Vagina (tissue), 2 donors: Measurements from ENCODE around the gene ROBO4. TPM values are rescaled to one million over a fixed set of nuclear protein-coding genes. Genes with fewer than 3 reads are reported as not detected.

Experiments
- DNase-seq, 2 donors: peaks; one replicate each; pipeline ENCODE4 v3.0.0-alpha.2; 2017; ENCODE audit errors: extremely low spot score in 2 of 2
- H3K27ac ChIP-seq: fragments of 200-600 bp; sonication (generic); one replicate; pipeline ENCODE4 v1.5.1; 2019
- H3K27me3 ChIP-seq: fragments of 200-600 bp; sonication (generic); one replicate; pipeline ENCODE4 v1.5.1; 2019
- H3K36me3 ChIP-seq, 2 donors: fragments of 200-600 bp; sonication (generic); one replicate each; pipeline ENCODE4 v1.5.1; 2017 to 2019
- H3K4me1 ChIP-seq: fragments of 200-600 bp; sonication (generic); one replicate; pipeline ENCODE4 v1.5.1; 2019
- H3K4me3 ChIP-seq, 2 donors: fragments of 200-600 bp; sonication (generic); 1 replicate in 1 of 2; 2 replicates in 1 of 2; pipeline ENCODE4 v1.5.1; 2016 to 2019
- H3K9me3 ChIP-seq: fragments of 200-600 bp; sonication (generic); one replicate; pipeline ENCODE4 v1.5.1; 2019
- POLR2A ChIP-seq, 2 donors: fragments of 450-650 bp; IDR thresholded peaks; one replicate each; pipeline ENCODE4 v1.6.1; 2017; ENCODE audit warnings: antibody characterized with exemption in 2 of 2, mild to moderate bottlenecking in 2 of 2, moderate library complexity in 2 of 2
- POLR2AphosphoS5 ChIP-seq, 2 donors: sonication (generic); formaldehyde crosslinking; IDR thresholded peaks; one replicate each; pipeline ENCODE4 v1.9.0; 2017; ENCODE audit warnings: antibody characterized with exemption in 2 of 2, mild to moderate bottlenecking in 2 of 2, low read depth in 1 of 2; ENCODE audit not compliant: insufficient read depth in 1 of 2
- intact Hi-C: fragments of 100-400 bp; cut with DNase I; formaldehyde crosslinking; loops from one replicate; pipeline ENCODE4 v1.15.1; 2023
- total RNA-seq: library from RNA; depleted of rRNA; stranded (reverse); fragments of >200 nt; gene quantifications from one replicate; pipeline ENCODE4 v1.2.3, GENCODE V29; 2016
- TF ChIP-seq, protein P1 (sequence below), 3 experiments: fragments of 450-650 bp in 2 of 3; fragments of 200-600 bp in 1 of 3; sonication (generic) in 1 of 3; IDR thresholded peaks; one replicate each; pipeline ENCODE4 v1.5.1; 2017 to 2019; ENCODE audit warnings: antibody characterized with exemption in 3 of 3, mild to moderate bottlenecking in 2 of 3, moderate library complexity in 2 of 3

Gene ROBO4
- total RNA-seq = 39.8 TPM

DNA sequence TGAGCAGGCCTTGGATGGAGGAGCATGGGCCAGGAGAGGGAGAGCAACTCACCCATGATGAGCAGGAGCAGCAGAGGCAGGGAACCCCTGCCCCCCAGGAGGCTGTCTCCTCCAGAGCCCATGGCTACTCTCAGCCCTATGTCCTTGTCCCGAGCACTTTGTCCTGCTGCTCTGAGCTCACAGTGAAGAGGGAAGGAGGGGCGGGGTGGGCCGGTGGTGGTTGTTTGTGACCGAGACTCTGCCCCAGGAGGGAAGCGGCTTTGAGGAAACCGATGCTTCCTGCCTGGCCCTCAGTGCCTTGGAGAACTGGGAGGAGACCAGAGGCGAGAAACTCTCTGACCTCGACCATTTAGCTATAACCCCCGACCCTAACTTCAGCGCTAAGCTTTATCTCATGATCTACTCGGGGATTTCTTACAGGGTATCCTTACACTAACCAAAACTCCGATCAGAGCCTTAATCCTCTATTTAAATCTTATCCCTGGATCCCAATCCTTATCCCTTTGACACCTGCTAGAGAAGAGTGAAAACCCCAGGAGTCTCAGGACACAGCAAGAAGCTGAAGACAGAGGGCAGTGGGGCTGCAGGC, at the start of gene ROBO4:
Gene ROBO4, minus strand, starts transcription at position 192 of the 589 bp plus-strand sequence. Its CDS starts 70 bp downstream, at position 122.
- Histone ChIP-seq H3K27me3 (no peaks in the 10 kb centered on the region), H3K36me3 (no peaks in the 10 kb centered on the region), H3K27ac (peak within 1 kb of the TSS; percentile 60), H3K4me1 (peaks cover 9% of the 10 kb centered on the region), H3K4me3 (peak within 1 kb of the TSS; percentile 12 to 30), H3K9me3 (no peaks in the 10 kb centered on the region)
- peak; percentile 81 to 85 for DNase-seq
- TF ChIP-seq, protein P1, sequence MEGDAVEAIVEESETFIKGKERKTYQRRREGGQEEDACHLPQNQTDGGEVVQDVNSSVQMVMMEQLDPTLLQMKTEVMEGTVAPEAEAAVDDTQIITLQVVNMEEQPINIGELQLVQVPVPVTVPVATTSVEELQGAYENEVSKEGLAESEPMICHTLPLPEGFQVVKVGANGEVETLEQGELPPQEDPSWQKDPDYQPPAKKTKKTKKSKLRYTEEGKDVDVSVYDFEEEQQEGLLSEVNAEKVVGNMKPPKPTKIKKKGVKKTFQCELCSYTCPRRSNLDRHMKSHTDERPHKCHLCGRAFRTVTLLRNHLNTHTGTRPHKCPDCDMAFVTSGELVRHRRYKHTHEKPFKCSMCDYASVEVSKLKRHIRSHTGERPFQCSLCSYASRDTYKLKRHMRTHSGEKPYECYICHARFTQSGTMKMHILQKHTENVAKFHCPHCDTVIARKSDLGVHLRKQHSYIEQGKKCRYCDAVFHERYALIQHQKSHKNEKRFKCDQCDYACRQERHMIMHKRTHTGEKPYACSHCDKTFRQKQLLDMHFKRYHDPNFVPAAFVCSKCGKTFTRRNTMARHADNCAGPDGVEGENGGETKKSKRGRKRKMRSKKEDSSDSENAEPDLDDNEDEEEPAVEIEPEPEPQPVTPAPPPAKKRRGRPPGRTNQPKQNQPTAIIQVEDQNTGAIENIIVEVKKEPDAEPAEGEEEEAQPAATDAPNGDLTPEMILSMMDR (IDR thresholded peaks at IDR 0.05) = no peak
- TF ChIP-seq POLR2A (IDR thresholded peaks at IDR 0.05) (no peak), POLR2AphosphoS5 (IDR thresholded peaks at IDR 0.05; ENCODE audit: insufficient read depth in 1 of 2, low read depth in 1 of 2) (no peak)
- intact Hi-C loops = no loop called here

DNA sequence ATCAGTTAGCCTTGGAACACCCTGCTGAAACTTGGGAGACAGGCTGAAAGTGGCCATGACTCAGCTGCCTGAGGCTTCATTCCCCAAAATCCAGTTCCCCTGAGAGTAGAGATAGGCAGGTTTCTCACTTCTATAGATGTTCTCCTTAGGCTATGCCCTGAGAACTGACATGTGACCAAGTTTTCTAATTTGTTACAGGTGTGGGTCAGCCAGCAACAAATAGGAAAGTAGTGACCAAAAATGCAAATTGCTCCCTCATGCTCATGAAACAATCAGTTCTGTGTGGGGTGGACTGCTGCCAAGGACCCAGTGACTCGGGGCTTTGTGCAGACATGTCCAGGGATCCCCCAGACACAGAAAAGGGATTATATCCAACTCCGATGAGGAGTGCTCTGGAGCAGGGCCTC, 49.1 kb upstream of the ROBO4 start:
- intact Hi-C loops = no loop called here

DNA sequence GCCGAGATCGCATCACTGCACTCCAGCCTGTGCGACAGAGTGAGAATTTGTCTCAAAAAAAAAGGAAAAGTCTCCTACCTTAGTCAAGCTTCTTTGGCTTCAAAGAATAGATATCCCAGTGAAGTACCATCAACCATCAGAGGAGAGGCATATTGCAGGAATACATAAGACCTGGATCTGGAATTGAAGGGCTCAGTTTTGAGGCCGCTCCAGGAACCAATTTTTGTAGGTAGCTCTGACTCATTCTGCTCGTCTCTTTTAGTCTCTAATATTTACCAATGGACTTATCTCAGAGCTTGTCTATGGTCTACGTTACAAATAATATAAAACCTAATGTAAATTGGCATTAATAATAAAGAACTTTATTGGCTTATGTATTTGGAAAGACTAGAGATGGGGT, 48.2 kb upstream of the ROBO4 start:
- Histone ChIP-seq H3K9me3 (no peaks in the 10 kb centered on the region), H3K4me3 (no peak overlapping the region), H3K4me1 (no peaks in the 10 kb centered on the region), H3K36me3 (no peaks in the 10 kb centered on the region), H3K27me3 (no peaks in the 10 kb centered on the region), H3K27ac (no peak overlapping the region)
- intact Hi-C loops = no loop called here
- no peak for TF ChIP-seq POLR2AphosphoS5 (IDR thresholded peaks at IDR 0.05; ENCODE audit: insufficient read depth in 1 of 2, low read depth in 1 of 2)
- no peak for TF ChIP-seq POLR2A (IDR thresholded peaks at IDR 0.05)
- TF ChIP-seq, protein P1 (IDR thresholded peaks at IDR 0.05) = no peak
- DNase-seq = no peak

More for the DNA sequence above, 49.1 kb upstream of the ROBO4 start:
- no peaks in the 10 kb centered on the region for H3K4me1 ChIP-seq
- TF ChIP-seq POLR2AphosphoS5 (IDR thresholded peaks at IDR 0.05; ENCODE audit: insufficient read depth in 1 of 2, low read depth in 1 of 2) = no peak
- TF ChIP-seq, protein P1 (IDR thresholded peaks at IDR 0.05) = no peak
- no peak for TF ChIP-seq POLR2A (IDR thresholded peaks at IDR 0.05)
- no peak overlapping the region for H3K4me3 ChIP-seq
- H3K27ac ChIP-seq = no peak overlapping the region
- no peaks in the 10 kb centered on the region for H3K36me3 ChIP-seq
- no peaks in the 10 kb centered on the region for H3K27me3 ChIP-seq
- no peaks in the 10 kb centered on the region for H3K9me3 ChIP-seq
- no peak for DNase-seq

DNA sequence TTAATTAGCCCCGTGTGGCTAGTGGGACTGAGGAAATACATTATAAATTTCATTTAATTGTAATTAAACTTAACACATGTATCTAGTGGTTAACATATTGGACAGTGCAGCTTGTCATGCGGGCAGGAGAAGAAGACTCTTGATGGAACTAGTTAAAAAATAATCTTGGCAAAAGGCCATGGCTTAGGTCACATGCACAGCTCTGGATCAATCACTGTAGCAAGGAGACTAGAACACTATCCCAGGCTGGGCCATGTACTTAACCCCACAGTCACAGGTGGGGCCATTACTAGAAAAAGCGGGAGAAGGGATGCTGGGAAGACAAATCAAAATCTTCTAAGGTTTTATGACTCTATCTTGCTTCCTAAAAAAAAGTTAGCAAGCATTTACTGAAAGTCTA, 46.9 kb upstream of the ROBO4 start:
- Histone ChIP-seq H3K36me3 (no peaks in the 10 kb centered on the region), H3K4me3 (no peak overlapping the region)
- intact Hi-C loops = no loop called here

DNA sequence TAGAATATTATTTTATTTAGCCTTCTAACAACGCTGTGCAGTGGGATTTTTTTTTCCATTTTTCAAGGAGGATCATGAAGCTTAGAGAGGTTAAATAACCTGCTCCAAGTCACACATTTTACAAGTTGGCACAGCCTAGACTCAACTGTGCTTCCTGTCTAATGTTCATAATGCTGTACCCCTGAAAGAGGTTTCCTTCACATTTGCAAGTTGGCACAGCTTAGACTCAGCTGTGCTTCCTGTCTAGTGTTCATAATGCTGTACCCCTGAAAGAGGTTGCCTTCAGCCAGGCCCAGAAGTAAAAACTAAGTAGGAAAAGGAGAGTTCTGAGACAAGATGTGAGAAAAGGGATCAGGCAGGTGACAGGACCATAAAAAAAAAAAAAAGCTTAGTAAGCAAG, 46.1 kb upstream of the ROBO4 start:
- DNase-seq = no peak
- intact Hi-C loops = no loop called here
- Histone ChIP-seq H3K36me3 (no peaks in the 10 kb centered on the region), H3K4me1 (no peaks in the 10 kb centered on the region), H3K9me3 (no peaks in the 10 kb centered on the region), H3K4me3 (no peak overlapping the region), H3K27me3 (no peaks in the 10 kb centered on the region), H3K27ac (no peak overlapping the region)
- TF ChIP-seq POLR2A (IDR thresholded peaks at IDR 0.05) (no peak), POLR2AphosphoS5 (IDR thresholded peaks at IDR 0.05; ENCODE audit: insufficient read depth in 1 of 2, low read depth in 1 of 2) (no peak)
- TF ChIP-seq, protein P1 (IDR thresholded peaks at IDR 0.05) = no peak

More for the DNA sequence above, 46.9 kb upstream of the ROBO4 start:
- TF ChIP-seq POLR2A (IDR thresholded peaks at IDR 0.05) = no peak
- TF ChIP-seq POLR2AphosphoS5 (IDR thresholded peaks at IDR 0.05; ENCODE audit: insufficient read depth in 1 of 2, low read depth in 1 of 2) = no peak
- Histone ChIP-seq H3K27ac (no peak overlapping the region), H3K9me3 (no peaks in the 10 kb centered on the region), H3K27me3 (no peaks in the 10 kb centered on the region), H3K4me1 (no peaks in the 10 kb centered on the region)
- DNase-seq = no peak
